ENCODE measurements around the gene ABCG4.
A peak's percentile ranks its signal among the peaks of the same experiment; 100 is the strongest.
"Not testable (repeated sequence)": the region's sequence is repeated elsewhere in the genome, so short reads cannot be mapped to it uniquely, and the experiment has no call there.

Gene ABCG4

DNA sequence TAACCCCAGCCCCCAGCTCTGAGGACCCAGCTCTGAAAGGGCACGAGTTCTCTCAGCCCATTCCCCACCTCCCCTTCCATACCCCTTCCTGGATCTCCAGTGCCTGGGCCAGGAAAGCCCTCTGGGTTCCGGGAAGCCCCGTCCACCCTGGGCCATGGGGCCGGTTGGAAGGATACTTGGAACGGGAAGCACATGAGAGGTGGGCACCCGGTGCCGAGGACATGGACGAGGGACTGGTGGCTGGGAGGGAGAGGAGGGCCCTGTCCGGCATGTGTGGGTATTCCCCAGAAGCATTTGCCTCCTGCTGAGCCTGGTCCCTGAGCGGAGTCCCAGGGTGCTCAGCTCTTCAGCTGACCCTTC lies 32.6 kb upstream of the ABCG4 start:
- DNase-seq (ENCODE audit: low read depth) = no peak

DNA sequence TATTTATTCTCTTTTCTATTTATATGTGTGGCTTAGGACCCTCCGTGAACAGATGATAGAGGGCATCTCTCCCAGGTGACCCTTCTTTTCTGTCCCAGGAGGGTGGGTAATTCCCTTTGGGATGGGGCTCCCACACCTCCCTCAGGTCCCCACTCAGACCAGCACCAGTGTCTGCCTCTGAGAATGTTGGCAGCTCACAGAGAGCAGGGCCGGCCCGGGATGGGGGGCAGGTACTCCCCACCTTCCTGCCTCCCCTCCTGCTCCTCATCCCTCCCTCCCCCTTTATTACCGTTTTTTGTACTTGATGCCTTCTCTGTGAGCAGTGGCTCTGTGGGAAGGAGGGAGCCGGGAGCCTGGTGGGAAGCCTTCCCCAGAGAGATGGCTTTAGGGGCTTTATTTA lies 32.3 kb upstream of the ABCG4 start:
- DNase-seq (ENCODE audit: low read depth) = no peak

DNA sequence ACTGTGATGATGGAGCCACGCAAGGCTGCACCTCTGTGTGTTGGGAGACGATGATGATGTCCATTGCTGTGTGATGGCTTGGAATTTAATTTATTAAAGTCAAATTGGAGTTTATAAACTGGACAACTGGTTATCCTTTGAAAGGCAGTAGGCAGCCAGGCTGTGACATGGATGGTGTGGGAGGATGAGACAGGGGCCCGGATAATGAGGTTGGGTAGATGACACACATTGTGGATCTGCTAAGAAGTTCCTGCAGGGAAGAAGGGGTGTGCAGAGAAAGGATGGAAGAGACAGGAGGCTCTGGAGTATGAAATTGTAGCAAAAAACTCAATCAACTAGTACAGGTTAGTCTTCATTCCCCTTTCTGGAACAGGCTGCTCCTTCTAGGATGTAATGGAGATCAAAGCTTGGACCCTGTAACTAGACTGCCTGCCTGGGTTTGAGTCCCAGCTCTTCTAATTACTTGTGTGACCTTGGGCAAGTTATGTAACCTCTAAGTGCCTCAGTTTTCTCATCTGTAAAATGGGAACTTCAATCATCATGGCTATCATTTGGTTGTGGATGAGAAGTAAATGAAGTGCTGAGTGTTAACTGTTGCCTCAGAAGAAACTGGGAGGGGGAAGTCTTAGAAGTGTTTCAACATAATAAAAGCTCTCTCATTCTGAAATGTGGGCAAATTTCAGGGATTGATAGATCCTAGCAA lies 31.7 kb upstream of the ABCG4 start:
- DNase-seq (ENCODE audit: low read depth) = no peak

DNA sequence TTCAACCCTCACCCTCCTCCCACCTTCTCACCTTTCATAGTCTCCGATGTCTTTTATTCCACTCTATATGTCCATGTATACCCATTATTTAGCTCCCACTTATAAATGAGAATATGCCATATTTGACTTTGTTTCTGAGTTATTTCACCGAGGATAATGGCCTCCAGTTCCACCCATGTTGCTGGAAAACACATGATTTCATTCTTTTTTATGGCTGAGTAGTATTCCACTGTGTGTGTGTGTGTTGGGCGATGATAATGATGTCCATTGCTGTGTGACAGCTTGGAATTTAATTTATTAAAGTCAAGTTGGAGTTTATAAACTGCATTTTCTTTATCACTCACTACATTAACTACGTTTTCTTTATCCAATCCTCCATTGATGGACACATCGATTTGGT lies 30.6 kb upstream of the ABCG4 start:
- no peak for DNase-seq (ENCODE audit: low read depth)

DNA sequence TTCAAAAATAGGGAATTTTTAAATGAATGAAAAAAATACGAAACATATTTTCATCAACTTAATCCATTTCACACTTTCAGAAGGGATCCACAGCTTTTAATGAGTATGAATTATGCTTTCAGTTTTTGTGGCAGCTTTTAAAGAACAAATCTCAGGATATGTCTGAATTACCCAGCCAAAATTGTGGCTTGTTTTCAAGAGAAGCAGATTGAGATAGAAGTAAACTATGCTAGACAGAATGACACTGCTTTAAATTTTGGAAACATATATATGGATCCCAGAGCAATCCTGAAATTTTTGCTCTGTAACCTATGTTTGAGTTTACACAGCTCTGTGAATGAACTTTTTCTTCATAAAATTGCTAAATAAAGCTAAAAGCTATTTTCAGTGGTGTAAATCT lies 29.9 kb upstream of the ABCG4 start:
- no peak for DNase-seq (ENCODE audit: low read depth)

DNA sequence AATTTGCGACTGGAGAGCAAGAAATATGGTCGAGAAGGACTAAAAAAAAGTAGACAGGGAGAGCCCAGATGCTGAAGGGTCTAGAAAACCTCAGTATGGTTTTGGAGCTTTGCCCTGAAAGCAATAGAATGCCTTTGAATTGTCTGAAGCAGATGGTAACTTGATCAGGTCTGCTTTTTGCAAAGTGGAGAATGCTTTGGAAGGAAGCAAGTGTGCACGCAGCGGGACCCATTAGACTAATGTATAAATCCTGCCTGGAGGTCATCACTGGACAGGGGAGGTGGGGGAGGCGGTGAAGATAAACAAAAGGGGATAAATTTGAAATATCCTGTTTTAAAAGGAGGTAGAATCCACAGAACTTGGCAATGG lies 28.2 kb upstream of the ABCG4 start:
- no peak for DNase-seq (ENCODE audit: low read depth)

DNA sequence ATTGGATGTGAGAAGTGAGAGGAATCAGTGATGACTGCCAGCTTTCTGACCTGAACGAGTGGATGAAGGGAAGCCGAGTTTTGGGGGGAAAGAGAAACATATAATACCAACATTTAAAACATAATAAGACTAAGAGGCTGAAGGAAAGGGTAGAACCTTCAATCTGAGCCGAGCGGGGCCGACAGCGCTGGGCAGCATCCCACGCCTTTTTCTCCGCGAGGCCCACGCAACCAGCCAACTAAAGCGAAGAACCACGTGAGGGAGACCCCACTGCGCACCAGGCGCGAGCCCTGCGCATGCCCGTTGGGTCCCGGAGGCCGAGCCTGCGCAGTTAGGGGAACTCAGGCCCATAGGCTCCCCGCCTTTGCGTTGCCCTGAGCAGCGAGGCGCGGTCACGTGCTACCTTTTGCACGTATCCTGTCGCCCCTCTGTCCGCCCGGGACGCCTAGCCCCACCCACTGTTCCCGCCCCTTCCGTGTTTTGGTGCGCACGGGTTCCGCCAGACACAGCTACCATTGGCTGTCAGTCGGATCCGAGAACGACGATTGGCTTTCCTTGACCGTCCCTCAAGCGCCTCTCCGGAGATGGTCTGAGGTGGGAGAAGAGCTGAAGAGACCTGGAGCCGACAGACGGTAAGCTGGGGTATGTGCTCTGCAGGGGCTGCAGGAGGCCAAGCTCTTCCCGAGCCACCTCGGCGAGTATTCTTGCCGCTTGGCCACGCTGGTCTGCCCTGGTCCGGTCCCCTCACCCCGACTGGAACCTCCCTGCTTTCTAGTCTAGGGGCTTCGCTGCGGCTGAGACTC lies 27.6 kb upstream of the ABCG4 start, which contains the start of gene HINFP:
HINFP (plus strand) TSS at position 573 of the 803 bp plus-strand sequence. CDS start 5,365 bp downstream, outside the sequence.
- DNase-seq (ENCODE audit: low read depth) = peak; percentile 100

DNA sequence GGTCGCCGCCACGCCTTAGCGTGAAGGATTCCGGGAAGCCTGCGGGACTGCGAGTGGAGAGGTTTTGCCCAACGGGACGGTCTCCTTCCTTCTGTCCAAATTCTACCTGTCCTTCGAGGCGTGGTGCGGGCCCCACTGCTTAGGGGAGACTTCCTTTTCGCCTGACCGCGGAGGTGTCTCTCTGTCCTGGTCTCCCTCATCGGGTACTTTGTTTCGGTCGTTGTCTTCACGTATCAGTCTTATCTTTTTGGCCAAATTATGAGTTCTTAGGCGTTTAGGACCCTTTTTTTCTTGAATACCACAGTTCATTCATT lies 27.1 kb upstream of the ABCG4 start:
- no peak for DNase-seq (ENCODE audit: low read depth)

DNA sequence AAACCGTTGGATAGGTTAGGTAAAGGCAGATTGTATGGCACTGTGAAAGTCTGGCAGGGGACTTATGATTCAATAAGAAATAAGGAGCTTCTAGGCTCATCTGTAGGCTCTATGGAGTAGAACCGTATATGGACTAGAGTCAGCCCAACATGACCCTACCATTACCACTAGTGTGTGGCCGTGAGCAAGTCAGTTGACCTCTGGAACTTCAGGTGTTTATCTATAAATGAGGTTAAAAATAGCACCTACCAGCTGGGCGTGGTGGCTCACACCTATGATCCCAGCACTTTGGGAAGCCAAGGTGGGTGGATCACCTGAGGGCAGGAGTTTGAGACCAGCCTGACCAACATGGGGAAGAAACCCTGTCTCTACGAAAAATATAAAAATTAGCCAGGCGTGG lies 23.0 kb upstream of the ABCG4 start:
- DNase-seq (ENCODE audit: low read depth) = no peak

DNA sequence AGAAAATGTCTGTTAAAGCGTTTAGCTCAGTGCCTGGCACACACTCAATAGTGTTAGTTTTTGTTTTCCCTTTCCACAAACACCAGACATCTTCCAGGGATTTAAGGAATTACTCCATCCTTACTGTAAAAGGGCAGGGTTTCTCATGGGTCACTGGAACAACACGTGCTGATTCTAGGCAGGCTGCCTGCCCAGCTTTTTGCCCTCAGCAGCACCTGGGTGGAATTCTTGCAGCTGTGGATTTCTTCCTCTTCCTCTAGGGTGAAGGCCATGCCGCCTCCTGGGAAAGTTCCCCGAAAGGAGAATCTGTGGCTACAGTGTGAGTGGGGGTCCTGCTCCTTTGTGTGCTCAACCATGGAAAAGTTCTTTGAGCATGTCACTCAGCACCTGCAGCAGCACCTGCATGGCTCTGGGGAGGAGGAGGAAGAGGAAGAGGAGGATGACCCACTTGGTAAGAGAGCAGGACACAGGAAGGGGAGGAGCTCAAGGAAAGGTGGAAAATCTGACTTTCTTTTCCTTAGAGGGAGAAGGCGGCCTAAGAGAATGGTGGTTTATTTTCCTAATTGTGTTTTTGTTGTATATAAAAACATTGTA lies 22.1 kb upstream of the ABCG4 start:
- no peak for DNase-seq (ENCODE audit: low read depth)

DNA sequence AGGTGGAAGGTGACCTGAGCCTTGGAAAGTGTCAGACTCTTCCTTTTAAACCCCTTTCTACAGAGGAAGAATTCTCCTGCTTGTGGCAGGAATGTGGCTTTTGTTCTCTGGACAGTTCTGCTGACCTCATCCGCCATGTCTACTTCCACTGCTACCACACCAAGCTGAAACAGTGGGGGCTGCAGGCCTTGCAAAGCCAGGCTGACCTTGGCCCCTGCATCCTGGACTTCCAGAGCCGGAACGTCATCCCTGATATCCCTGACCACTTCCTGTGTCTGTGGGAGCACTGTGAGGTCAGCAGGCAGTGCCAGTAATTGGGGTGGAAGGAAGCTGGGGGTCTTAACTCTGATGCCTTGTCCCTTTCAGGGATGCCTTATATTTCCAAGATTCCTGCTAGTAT lies 18.2 kb upstream of the ABCG4 start:
- DNase-seq (ENCODE audit: low read depth) = no peak

DNA sequence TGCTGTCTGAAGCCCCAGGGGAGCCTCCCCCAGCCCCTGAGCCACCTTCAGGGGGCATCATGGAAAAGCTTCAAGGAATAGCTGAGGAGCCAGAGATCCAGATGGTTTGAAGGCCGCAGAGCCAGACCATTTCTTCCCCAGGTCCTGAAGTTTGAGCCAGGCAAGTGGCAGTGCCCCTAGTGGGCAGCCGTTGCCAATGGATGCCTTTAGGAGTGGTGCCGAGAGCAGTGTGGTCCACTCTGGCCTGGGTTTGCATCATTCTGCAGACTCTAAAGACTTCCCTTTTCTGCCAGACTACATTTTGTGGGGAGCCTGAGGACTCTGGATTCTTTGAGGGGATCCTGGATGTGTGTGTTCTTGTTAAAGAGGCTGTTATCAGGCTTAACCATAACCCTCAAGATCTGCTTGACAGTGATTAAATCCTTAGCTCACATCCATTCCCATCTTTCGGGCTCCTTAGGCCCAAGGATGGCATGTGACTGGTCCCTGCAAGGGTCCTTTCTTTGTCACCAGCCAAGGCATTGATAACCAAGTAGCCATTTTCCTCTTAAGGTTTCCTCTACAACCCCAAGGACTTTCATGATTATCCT lies 14.4 kb upstream of the ABCG4 start:
- DNase-seq (ENCODE audit: low read depth) = no peak

DNA sequence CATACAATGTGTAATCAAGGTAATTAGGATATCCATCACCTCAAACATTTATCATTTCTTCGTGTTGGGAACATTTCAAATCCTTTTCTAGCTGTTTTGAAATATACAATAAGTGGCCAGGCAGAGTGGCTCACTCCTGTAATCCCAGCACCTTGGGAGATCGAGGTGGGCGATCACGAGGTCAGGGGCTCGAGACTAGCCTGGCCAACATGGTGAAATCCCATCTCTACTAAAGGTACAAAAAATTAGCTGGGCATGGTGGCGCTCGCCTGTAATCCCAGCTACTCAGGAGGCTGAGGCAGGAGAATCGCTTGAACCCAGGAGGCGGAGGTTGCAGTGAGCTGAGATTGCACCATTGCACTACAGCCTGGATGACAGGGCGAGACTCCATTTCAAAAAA lies 9.6 kb upstream of the ABCG4 start:
- DNase-seq (ENCODE audit: low read depth) = not testable (repeated sequence)

DNA sequence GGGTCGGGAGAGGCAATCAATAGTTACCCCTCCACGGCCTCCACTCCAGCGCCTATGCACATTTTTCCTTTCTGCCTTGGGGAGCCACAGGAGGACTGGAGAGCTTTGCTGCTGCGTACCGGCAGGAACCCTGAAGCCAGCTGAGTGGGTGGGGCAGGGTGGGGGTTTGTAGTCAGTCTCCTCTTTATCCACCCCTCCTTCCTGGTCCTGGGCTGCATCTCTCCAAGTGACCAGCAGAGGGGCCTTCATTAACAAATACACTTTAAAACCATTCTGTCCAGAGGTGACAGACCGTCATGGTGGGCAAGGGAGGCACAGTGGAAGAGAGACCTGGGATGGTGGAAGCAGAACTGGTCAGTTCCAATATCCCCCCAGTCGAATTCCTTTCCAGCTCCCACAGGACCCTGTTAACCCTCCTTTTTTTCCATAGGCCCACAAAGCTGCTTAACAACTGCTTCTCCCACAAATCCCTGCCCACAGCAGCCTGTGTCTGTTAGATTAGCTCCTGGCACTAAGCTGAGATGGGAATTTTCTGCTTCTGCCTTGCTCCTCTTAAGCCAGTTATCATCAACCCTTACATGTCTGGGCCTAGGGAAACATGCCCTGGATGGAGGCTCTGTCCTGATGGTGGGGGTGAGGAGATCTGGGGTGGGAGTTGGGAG lies 3.9 kb upstream of the ABCG4 start:
- no peak for DNase-seq (ENCODE audit: low read depth)

DNA sequence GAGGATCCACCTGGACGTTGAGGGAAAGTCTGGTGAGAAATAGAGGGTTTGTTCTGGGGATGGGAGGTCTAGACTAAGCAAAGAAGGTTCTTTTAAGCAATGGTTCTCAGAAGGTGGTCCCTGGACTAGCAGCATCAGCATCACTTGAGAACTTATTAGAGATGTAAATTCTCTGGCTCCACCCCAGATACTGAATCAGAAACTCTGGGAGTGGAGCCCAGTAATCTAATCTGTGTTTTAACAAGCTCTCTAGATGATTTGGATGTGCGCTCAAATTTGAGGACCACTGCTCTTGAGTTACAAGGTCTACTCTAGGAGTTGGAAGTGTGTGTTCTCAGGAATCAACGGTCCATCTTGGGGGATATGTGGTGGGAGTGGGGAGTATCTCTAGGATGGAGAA lies 3.3 kb upstream of the ABCG4 start:
- no peak for DNase-seq (ENCODE audit: low read depth)

DNA sequence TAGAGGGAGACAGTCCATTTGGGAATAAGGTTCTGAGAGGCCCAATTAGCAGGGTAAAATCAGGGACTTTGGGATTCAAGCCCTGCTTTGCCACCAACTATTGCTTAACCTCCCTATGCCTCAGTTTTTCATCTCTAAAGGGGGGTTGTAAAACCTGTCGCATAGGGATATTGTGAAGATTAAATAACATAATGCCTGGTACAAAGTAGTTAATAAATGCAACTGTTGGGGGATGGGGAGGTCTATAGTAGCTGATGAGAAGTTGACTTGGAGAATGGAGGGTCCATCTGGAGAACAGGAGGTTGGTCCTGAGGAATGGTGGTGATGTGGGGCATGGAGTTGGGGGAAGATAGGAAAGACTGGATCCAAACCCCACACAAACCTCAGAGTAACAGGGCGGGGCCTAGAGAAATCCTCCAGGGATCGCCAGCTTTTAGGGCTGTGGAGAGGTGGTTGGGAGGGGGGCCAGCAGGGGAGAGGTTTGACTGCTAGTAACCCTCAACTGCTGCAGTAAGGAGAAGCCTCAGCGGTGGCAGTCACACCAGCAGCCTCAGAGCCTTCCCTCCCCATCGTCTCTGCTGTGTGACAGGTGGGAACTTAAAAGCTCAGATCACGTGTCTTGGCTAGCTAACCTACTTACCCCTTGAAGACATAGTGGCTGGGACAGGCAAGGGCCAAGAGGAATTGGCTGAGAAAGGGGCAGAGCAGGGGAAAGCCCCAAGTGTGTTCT lies 1.1 kb upstream of the ABCG4 start:
- no peak for DNase-seq (ENCODE audit: low read depth)

DNA sequence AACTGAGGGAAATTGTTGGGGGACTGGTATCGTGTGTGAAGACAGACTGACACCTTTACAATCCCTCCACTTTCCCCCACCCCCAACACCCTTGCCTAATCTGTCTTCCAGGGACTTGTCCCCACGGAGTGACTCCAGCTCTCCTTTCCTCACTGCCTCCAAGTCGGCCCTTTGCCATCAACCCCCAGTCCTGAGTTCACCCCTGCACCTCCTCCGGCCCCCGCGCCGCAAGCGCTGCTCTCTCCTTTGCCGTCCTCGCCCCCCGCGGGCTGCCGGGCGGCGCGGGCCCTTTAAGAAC lies 183 bp upstream of the ABCG4 start:
- no peak for DNase-seq (ENCODE audit: low read depth)

DNA sequence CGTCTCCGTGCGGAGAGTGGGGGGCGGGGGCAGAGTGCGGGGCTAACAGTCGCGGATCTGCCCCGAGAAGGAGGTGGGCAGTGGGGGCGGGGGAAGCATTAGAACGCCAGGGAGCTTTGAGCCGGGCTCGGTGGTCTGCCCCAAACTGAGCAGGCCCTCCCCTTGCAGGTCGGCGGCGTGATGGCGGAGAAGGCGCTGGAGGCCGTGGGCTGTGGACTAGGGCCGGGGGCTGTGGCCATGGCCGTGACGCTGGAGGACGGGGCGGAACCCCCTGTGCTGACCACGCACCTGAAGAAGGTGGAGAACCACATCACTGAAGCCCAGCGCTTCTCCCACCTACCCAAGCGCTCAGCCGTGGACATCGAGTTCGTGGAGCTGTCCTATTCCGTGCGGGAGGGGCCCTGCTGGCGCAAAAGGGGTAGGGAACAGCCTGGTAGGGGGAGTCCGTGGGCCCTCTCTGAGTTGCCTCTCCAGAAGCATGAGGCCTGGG lies 979 bp downstream of the ABCG4 start:
- DNase-seq (ENCODE audit: low read depth) = no peak

DNA sequence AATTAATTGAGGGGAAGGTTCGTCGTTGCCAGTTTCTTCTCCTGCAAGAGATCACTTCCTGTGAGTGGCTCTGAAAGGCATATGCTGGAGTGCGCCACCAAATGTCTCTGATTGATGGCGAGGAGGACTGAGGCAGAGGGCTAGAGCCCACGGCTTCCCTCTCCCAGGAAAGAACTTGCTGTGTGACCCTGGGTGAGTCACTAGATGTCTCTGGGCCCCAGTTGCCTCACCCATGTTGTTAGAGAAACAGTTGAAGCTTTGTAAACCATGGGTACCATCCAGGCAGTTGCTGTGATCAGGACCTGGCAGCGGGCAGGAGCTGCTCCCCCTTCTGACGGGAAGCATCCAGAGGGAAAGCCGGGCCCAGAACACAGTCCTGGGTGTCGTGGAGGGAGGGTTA lies 3.2 kb downstream of the ABCG4 start:
- DNase-seq (ENCODE audit: low read depth) = no peak

DNA sequence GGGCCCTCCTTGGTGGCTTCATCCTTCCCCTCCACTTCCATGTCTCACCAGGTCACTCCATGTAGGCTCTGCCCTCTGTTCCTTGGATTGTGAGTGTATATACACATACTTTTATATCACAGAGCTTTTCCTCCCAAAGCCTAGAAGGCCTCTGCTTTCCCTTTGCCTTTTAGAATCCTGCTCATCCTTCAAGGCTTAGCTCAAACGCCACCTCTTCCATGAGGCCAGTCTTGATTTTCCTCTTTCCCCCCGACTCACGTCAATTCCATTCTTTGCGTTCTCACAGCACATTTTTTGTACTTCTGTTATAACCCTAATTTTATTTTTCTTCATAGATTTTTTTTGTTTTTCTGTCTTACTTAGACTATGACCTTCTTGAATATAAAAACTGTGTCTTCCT lies 3.8 kb downstream of the ABCG4 start:
- no peak for DNase-seq (ENCODE audit: low read depth)

DNA sequence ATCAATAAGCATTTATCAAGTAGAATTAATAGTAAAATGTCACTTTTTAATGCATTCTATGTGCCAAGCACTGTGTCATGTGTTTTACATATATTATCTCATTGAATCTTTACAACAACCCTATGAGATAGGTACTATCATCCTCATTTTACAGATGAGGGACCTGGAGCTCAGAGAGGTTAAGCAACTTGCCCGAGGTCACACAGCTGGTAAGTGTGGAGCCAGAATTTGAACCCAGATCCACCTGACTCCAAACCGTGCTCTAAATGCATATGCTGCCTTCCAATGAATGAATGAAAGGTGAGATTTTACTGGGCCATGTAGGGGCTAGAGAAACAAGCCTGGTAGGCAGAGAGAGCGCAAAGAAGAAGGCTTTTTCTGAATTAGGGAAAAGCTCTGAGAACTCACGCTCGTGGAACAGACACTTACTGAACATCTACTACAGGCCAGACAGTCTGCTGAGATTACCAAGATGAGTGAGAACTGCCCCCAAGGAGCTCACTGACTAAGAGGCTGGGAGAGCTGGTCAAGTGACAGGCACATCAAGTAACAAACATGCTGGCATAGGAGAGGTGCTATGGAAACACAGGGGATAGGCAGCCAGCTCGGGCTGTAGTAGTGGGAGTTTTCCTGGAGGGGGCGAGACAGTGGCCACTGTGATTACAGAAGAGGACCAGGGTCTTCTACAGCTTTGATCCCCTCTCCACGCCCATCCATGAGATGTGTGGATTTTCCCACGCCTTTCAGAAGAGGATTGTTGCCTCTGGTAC lies 4.4 kb downstream of the ABCG4 start:
- no peak for DNase-seq (ENCODE audit: low read depth)
